HFFc6 (cell line): ENCODE results near the gene ADGRB2. TPM values are rescaled to one million over a fixed set of nuclear protein-coding genes. Genes with fewer than 3 reads are reported as not detected.
A peak's percentile ranks its signal among the peaks of the same experiment; 100 is the strongest.

Experiments
- DNase-seq: peaks from one replicate; pipeline ENCODE4 v3.0.0-alpha.2; 2018
- H3K27ac Mint-ChIP-seq: 2 replicates; pipeline ENCODE4 v1.8.0; 2020; ENCODE audit warnings: mild to moderate bottlenecking, mixed read lengths
- H3K27me3 Mint-ChIP-seq: 2 replicates; pipeline ENCODE4 v1.8.0; 2021; ENCODE audit warnings: mild to moderate bottlenecking, moderate library complexity, mixed read lengths; ENCODE audit not compliant: insufficient read depth
- H3K36me3 Mint-ChIP-seq: 2 replicates; pipeline ENCODE4 v1.8.0; 2021; ENCODE audit warnings: low read depth, mixed read lengths
- H3K4me1 Mint-ChIP-seq: 2 replicates; pipeline ENCODE4 v1.8.0; 2020; ENCODE audit warnings: low read depth, mixed read lengths
- H3K4me3 Mint-ChIP-seq: 2 replicates; pipeline ENCODE4 v1.8.0; 2020; ENCODE audit warnings: mild to moderate bottlenecking, moderate library complexity, mixed read lengths
- H3K9me3 Mint-ChIP-seq: 2 replicates; pipeline ENCODE4 v1.8.0; 2020; ENCODE audit warnings: mild to moderate bottlenecking, mixed read lengths
- CTCF ChIP-seq: fragments of 200-600 bp; sonication (generic); IDR thresholded peaks from 2 replicates; pipeline ENCODE4 v1.5.0; 2021; ENCODE audit warnings: antibody characterized with exemption, mild to moderate bottlenecking
- total RNA-seq, 6 experiments: library from RNA; stranded (reverse); fragmentation: NEBNext Ultra II Directional; extraction: Animal tissue kit (Norgen Biotek cat#: 25700); gene quantifications; 2 replicates in 1 of 6; 3 replicates in 5 of 6; pipeline ENCODE4 v1.2.3, GENCODE V29; 2021

ADGRB2 gene
- total RNA-seq, 6 experiments from 2014 or later = 4.9 to 8.8 (median 6.4) TPM

- Mint-ChIP-seq H3K36me3 (no peaks in the 10 kb centered on the region), H3K4me1 (peaks cover 36% of the 10 kb centered on the region), H3K9me3 (no peaks in the 10 kb centered on the region), H3K27ac (peak overlapping the region; percentile 97), H3K27me3 (no peaks in the 10 kb centered on the region; the same call in 1 of the 2 replicates), H3K4me3 (peak overlapping the region; percentile 16; the same call in 1 of the 2 replicates)
- TF ChIP-seq CTCF = no peak
- no peak for DNase-seq
Observed at GRCh38 chr1:31790140-31790539, 26.0 kb upstream of the ADGRB2 start.

GRCh38 chr1:31789259-31790065 is 25.3 kb upstream of the ADGRB2 start:
- no peaks in the 10 kb centered on the region; the same call in 1 of the 2 replicates for H3K27me3 Mint-ChIP-seq
- H3K4me3 Mint-ChIP-seq = peak overlapping the region; percentile 90
- peak overlapping the region; percentile 97 for H3K27ac Mint-ChIP-seq
- H3K36me3 Mint-ChIP-seq = no peaks in the 10 kb centered on the region
- peak; percentile 88 for TF ChIP-seq CTCF
- H3K4me1 Mint-ChIP-seq = peaks cover 36% of the 10 kb centered on the region
- H3K9me3 Mint-ChIP-seq = no peaks in the 10 kb centered on the region
- DNase-seq = peak; percentile 86

- peaks cover 36% of the 10 kb centered on the region for H3K4me1 Mint-ChIP-seq
- no peak for TF ChIP-seq CTCF
- peak overlapping the region; percentile 90 for H3K4me3 Mint-ChIP-seq
Observed at GRCh38 chr1:31788825-31789256, 24.7 kb upstream of the ADGRB2 start.

GRCh38 chr1:31788138-31788824 is 24.1 kb upstream of the ADGRB2 start:
- peak overlapping the region; percentile 97 for H3K27ac Mint-ChIP-seq
- peaks cover 36% of the 10 kb centered on the region for H3K4me1 Mint-ChIP-seq
- no peaks in the 10 kb centered on the region for H3K36me3 Mint-ChIP-seq
- no peaks in the 10 kb centered on the region for H3K9me3 Mint-ChIP-seq
- TF ChIP-seq CTCF = no peak
- peak; percentile 91 for DNase-seq
- H3K4me3 Mint-ChIP-seq = peak overlapping the region; percentile 90
- no peaks in the 10 kb centered on the region; the same call in 1 of the 2 replicates for H3K27me3 Mint-ChIP-seq

More at GRCh38 chr1:31788825-31789256, 24.7 kb upstream of the ADGRB2 start:
- H3K27me3 Mint-ChIP-seq = no peaks in the 10 kb centered on the region; the same call in 1 of the 2 replicates
- no peaks in the 10 kb centered on the region for H3K36me3 Mint-ChIP-seq
- DNase-seq = peak; percentile 68
- H3K9me3 Mint-ChIP-seq = no peaks in the 10 kb centered on the region
- peak overlapping the region; percentile 97 for H3K27ac Mint-ChIP-seq

- no peaks in the 10 kb centered on the region for H3K9me3 Mint-ChIP-seq
- no peaks in the 10 kb centered on the region for H3K27me3 Mint-ChIP-seq
- TF ChIP-seq CTCF = no peak
- peaks cover 36% of the 10 kb centered on the region for H3K4me1 Mint-ChIP-seq
- peak overlapping the region; percentile 90 for H3K4me3 Mint-ChIP-seq
- H3K36me3 Mint-ChIP-seq = no peaks in the 10 kb centered on the region
- H3K27ac Mint-ChIP-seq = peak overlapping the region; percentile 97
- DNase-seq = no peak
Observed at GRCh38 chr1:31787786-31788137, 23.6 kb upstream of the ADGRB2 start.
